ENCODE data around the gene SINHCAF.

DNA sequence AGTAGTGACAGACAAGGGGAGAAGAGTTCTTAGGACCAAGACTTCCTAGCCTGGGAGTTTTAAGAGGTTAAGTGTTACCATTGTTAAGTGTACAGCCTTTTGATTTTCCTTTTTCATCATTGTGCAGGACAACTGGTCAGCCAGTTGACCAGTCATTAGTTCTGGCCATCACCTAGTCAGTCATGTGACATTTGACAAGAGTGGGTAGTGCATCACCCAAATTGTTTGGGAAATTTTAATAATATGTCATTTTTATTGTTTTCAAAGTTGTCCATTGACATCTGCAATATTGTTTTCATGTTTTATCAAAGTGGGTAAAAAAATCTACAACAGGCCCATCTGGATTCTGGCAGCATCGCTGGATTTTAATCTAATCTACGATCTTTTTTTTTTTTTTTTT is 15.5 kb downstream of the SINHCAF start:
- TF ChIP-seq, protein P1, sequence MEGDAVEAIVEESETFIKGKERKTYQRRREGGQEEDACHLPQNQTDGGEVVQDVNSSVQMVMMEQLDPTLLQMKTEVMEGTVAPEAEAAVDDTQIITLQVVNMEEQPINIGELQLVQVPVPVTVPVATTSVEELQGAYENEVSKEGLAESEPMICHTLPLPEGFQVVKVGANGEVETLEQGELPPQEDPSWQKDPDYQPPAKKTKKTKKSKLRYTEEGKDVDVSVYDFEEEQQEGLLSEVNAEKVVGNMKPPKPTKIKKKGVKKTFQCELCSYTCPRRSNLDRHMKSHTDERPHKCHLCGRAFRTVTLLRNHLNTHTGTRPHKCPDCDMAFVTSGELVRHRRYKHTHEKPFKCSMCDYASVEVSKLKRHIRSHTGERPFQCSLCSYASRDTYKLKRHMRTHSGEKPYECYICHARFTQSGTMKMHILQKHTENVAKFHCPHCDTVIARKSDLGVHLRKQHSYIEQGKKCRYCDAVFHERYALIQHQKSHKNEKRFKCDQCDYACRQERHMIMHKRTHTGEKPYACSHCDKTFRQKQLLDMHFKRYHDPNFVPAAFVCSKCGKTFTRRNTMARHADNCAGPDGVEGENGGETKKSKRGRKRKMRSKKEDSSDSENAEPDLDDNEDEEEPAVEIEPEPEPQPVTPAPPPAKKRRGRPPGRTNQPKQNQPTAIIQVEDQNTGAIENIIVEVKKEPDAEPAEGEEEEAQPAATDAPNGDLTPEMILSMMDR (IDR thresholded peaks at IDR 0.05): no peak
- TF ChIP-seq POLR2A (IDR thresholded peaks at IDR 0.05): no peak
